A549 (cell line): Measurements from ENCODE around the gene GATA2. TPM values are rescaled to one million over a fixed set of nuclear protein-coding genes. Genes with fewer than 3 reads are reported as not detected.

Experiments used
- ATAC-seq, 2 experiments: fragments of 200-7000 bp in 1 of 2; fragments of >200 bp in 1 of 2; cut with Nextera tagmentation in 1 of 2; cut with Tn5 transposase in 1 of 2; 3 replicates each; pipeline versions ENCODE4 v1.8.0 to v1.9.1; 2018 to 2020; ENCODE audit warnings: mild to moderate bottlenecking in 1 of 2, moderate library complexity in 1 of 2
- CTCF ChIA-PET: fragments of 300-600 bp; sonication (Branson Sonifier 250); formaldehyde crosslinking; extraction: SDS; loops from one replicate; lab custom pipeline; 2021; ENCODE audit warnings: antibody characterized with exemption, inconsistent platforms; lab: Yijun Ruan, JAX
- POLR2A ChIA-PET: fragments of 350-600 bp; formaldehyde crosslinking; extraction: SDS; loops from one replicate; lab custom pipeline; 2021; ENCODE audit warnings: antibody characterized with exemption, inconsistent platforms; lab: Yijun Ruan, JAX
- DNase-seq, 2 experiments: peaks; one replicate each; pipeline versions ENCODE4 v3.0.0 to v3.0.0-alpha.2; 2011 to 2016; ENCODE audit warnings: low read depth in 1 of 2, low spot score in 1 of 2
- FAIRE-seq: peaks from 2 replicates; lab custom pipeline; 2011; peaks lifted over from hg19 to GRCh38; lab: Jason Lieb, UNC
- H3K27ac ChIP-seq, 2 experiments: fragments of >200 bp; sonication (Bioruptor Twin); formaldehyde crosslinking; 3 replicates each; pipeline ENCODE4 v1.5.1; 2016 to 2017
- H3K4me1 ChIP-seq: fragments of >200 bp; sonication (Bioruptor Twin); formaldehyde crosslinking; 3 replicates; pipeline ENCODE4 v1.6.1; 2016
- H3K4me2 ChIP-seq: fragments of >200 bp; sonication (Bioruptor Twin); formaldehyde crosslinking; 3 replicates; pipeline ENCODE4 v1.6.1; 2016
- H3K4me3 ChIP-seq: fragments of >200 bp; sonication (Bioruptor Twin); formaldehyde crosslinking; 3 replicates; pipeline ENCODE4 v1.5.1; 2016
- H3K9me3 ChIP-seq: fragments of >200 bp; sonication (Bioruptor Twin); formaldehyde crosslinking; 3 replicates; pipeline ENCODE4 v1.6.1; 2016
- BCL3 ChIP-seq: fragments of >200 bp; sonication (Bioruptor Twin); formaldehyde crosslinking; IDR thresholded peaks from 3 replicates; pipeline ENCODE4 v1.6.1; 2016
- CHD2 ChIP-seq: fragments of 150-350 bp; IDR thresholded peaks from 2 replicates; pipeline ENCODE4 v1.6.1; 2014; ENCODE audit warnings: low read length; ENCODE audit not compliant: partially characterized antibody
- EP300 ChIP-seq, 2 experiments: fragments of >200 bp; sonication (Bioruptor Twin); formaldehyde crosslinking; IDR thresholded peaks; 2 replicates in 1 of 2; 3 replicates in 1 of 2; pipeline ENCODE4 v1.6.1; 2016 to 2017
- ESRRA ChIP-seq: fragments of 150-350 bp; IDR thresholded peaks from 2 replicates; pipeline ENCODE4 v1.6.1; 2014; ENCODE audit warnings: mild to moderate bottlenecking, low read length, borderline replicate concordance
- FOSB ChIP-seq: fragments of 250-450 bp; sonication (Bioruptor Pico); IDR thresholded peaks from 2 replicates; pipeline ENCODE4 v1.5.0; 2020; ENCODE audit warnings: mild to moderate bottlenecking, moderate library complexity
- FOXS1 ChIP-seq: fragments of 250-450 bp; sonication (Bioruptor Pico); IDR thresholded peaks from 2 replicates; pipeline ENCODE4 v1.5.0; 2020; ENCODE audit warnings: mild to moderate bottlenecking, moderate library complexity
- HEYL ChIP-seq: fragments of 250-450 bp; sonication (Bioruptor Pico); IDR thresholded peaks from 2 replicates; pipeline ENCODE4 v1.8.0; 2021; ENCODE audit warnings: mild to moderate bottlenecking, moderate library complexity
- HOXA7 ChIP-seq: fragments of 250-450 bp; sonication (Bioruptor Pico); IDR thresholded peaks from 2 replicates; pipeline ENCODE4 v1.5.0; 2020; ENCODE audit warnings: mild to moderate bottlenecking, moderate library complexity
- HOXB5 ChIP-seq: fragments of 250-450 bp; sonication (Bioruptor Pico); IDR thresholded peaks from 2 replicates; pipeline ENCODE4 v1.5.0; 2020; ENCODE audit warnings: mild to moderate bottlenecking, moderate library complexity
- JUNB ChIP-seq: fragments of >200 bp; sonication (Bioruptor Twin); formaldehyde crosslinking; IDR thresholded peaks from 2 replicates; pipeline ENCODE4 v1.6.1; 2016
- MAX ChIP-seq: IDR thresholded peaks from 2 replicates; pipeline ENCODE4 v1.6.1; 2012
- MAZ ChIP-seq: fragments of 150-350 bp; IDR thresholded peaks from 2 replicates; pipeline ENCODE4 v1.6.1; 2014; ENCODE audit warnings: antibody characterized with exemption, low read depth, low read length, borderline replicate concordance
- NFE2L2 ChIP-seq: fragments of 150-350 bp; conservative IDR thresholded peaks from 2 replicates; pipeline ENCODE4 v1.6.1; 2014; ENCODE audit warnings: low read length
- NR3C1 ChIP-seq: fragments of >200 bp; sonication (Bioruptor Twin); formaldehyde crosslinking; IDR thresholded peaks from 3 replicates; pipeline ENCODE4 v1.6.1; 2017
- RAD21 ChIP-seq, 2 experiments: fragments of >200 bp in 1 of 2; sonication (Bioruptor Twin) in 1 of 2; formaldehyde crosslinking in 1 of 2; IDR thresholded peaks in 1 of 2; conservative IDR thresholded peaks in 1 of 2; 2 replicates in 1 of 2; 3 replicates in 1 of 2; pipeline ENCODE4 v1.6.1; 2012 to 2018; ENCODE audit warnings: inconsistent platforms in 1 of 2
- RFX5 ChIP-seq: fragments of 450-650 bp; IDR thresholded peaks from 2 replicates; pipeline ENCODE4 v1.7.1; 2014; ENCODE audit warnings: antibody characterized with exemption, mild to moderate bottlenecking, moderate library complexity
- RNF2 ChIP-seq: fragments of 200-600 bp; sonication (generic); IDR thresholded peaks from 2 replicates; pipeline ENCODE4 v1.6.1; 2016; ENCODE audit warnings: low read depth, mild to moderate bottlenecking, antibody characterized with exemption, moderate library complexity, borderline replicate concordance
- TFCP2L1 ChIP-seq: fragments of 250-450 bp; sonication (Bioruptor Pico); IDR thresholded peaks from 2 replicates; pipeline ENCODE4 v1.5.0; 2021; ENCODE audit warnings: mild to moderate bottlenecking
- TP53 ChIP-seq: fragments of 250-450 bp; sonication (Bioruptor Pico); IDR thresholded peaks from 2 replicates; pipeline ENCODE4 v1.5.0; 2021; ENCODE audit warnings: mild to moderate bottlenecking, moderate library complexity
- ZSCAN20 ChIP-seq: fragments of 250-450 bp; sonication (Bioruptor Pico); IDR thresholded peaks from 2 replicates; pipeline ENCODE4 v1.8.0; 2022; ENCODE audit warnings: mild to moderate bottlenecking, moderate library complexity
- WGBS: methylation state at CpG from one replicate; pipeline ENCODE4 v1.1.6; 2017; ENCODE audit errors: missing lambda C conversion rate; 5-methylcytosine and 5-hydroxymethylcytosine counted together
- polyA plus RNA-seq, 4 experiments: library from polyadenylated mRNA; depleted of rRNA in 3 of 4; stranded (reverse); fragments of >200 nt; fragmentation: RNase III in 1 of 4; extraction: RNeasy Plus Mini Kit Qiagen cat#74134 plus additional on column Dnase treatment in 1 of 4; gene quantifications; 2 replicates in 3 of 4; 3 replicates in 1 of 4; pipeline ENCODE4 v1.2.3, GENCODE V29; 2011 to 2017

GATA2 gene
- polyA plus RNA-seq, 2 of the 4 experiments (the other 2 are of a cell fraction) = 0.68 to 4.9 TPM

GRCh38 chr3:128472449-128473179 is 20.4 kb downstream of the GATA2 start:
- no peak for DNase-seq
- no peak overlapping the region for H3K4me2 ChIP-seq
- CTCF ChIA-PET = interaction anchor here (0.6 to 1.1 kb wide), 2 partner anchors 9 to 1491 kb away, joined by 3 to 4 read pairs; no protein-coding TSS in a partner anchor
- H3K4me3 ChIP-seq = no peak overlapping the region
- TF ChIP-seq ESRRA (no peak), TFCP2L1 (no peak), JUNB (no peak), BCL3 (no peak), HEYL (CRISPR knock-in tag) (no peak), CHD2 (no peak), MAX (no peak), RNF2 (no peak), FOXS1 (no peak), HOXB5 (CRISPR knock-in tag) (no peak)
- TF ChIP-seq, all 56 proteins: peak for 0
- FAIRE-seq (no peak), ATAC-seq (no peak)
- no peak overlapping the region for H3K27ac ChIP-seq
- 77% methylated on average over 9 of the region's 13 CpGs for WGBS
- no peaks in the 10 kb centered on the region for H3K4me1 ChIP-seq
- POLR2A ChIA-PET = no interaction called here
- no peaks in the 10 kb centered on the region for H3K9me3 ChIP-seq

- ChIA-PET CTCF (interaction anchor here (0.6 kb wide), 1 partner anchor 1490 kb away, joined by 3 read pairs; no protein-coding TSS in a partner anchor), POLR2A (no interaction called here)
- Histone ChIP-seq H3K4me2 (no peak overlapping the region), H3K4me1 (no peaks in the 10 kb centered on the region), H3K27ac (no peak overlapping the region), H3K4me3 (no peak overlapping the region), H3K9me3 (no peaks in the 10 kb centered on the region)
- DNase-seq (no peak), ATAC-seq (no peak), FAIRE-seq (no peak)
- 46% methylated on average over 3 of the region's 3 CpGs for WGBS
- TF ChIP-seq EP300 (IDR thresholded peaks at IDR 0.05) = no peak
- no peak for TF ChIP-seq HOXA7 (CRISPR knock-in tag)
- TF ChIP-seq FOSB (CRISPR knock-in tag) = no peak
- TF ChIP-seq ZSCAN20 (CRISPR knock-in tag) = no peak
- no peak for TF ChIP-seq MAZ
- no peak for TF ChIP-seq CHD2
- TF ChIP-seq RFX5 = no peak
- TF ChIP-seq NR3C1 = no peak
- TF ChIP-seq TP53 = no peak
Measured at GRCh38 chr3:128471720-128472119, 21.3 kb downstream of the GATA2 start.

GRCh38 chr3:128471110-128471509 is 21.9 kb downstream of the GATA2 start:
- Histone ChIP-seq H3K27ac (no peak overlapping the region), H3K4me1 (no peaks in the 10 kb centered on the region), H3K4me2 (no peak overlapping the region), H3K4me3 (no peak overlapping the region), H3K9me3 (no peaks in the 10 kb centered on the region)
- no peak for ATAC-seq
- 33% methylated on average over 2 of the region's 2 CpGs for WGBS
- no peak for DNase-seq
- ChIA-PET CTCF (no interaction called here), POLR2A (no interaction called here)
- TF ChIP-seq RAD21 (conservative IDR thresholded peaks at IDR 0.05 in 1 of 2, IDR thresholded peaks at IDR 0.05 in 1 of 2) = no peak
- TF ChIP-seq CHD2 = no peak
- TF ChIP-seq NFE2L2 = no peak
- FAIRE-seq = no peak
